ENCODE results near the gene PLA2G4D. TPM values are rescaled to one million over a fixed set of nuclear protein-coding genes. Genes with fewer than 3 reads are reported as not detected.

PLA2G4D gene
- total and polyA plus RNA-seq, 2 experiments from 2014 or later = 0.07 to 0.15 TPM

- TF ChIP-seq ZNF462 (CRISPR knock-in tag; IDR thresholded peaks at IDR 0.05) = no peak
Observed at GRCh38 chr15:42123546-42123945, 29.2 kb upstream of the PLA2G4D start (continued).

- DNase-seq (ENCODE audit: low spot score) (no peak), ATAC-seq (no peak)
- Histone ChIP-seq H2AFZ (no peak overlapping the region), H3K79me2 (replicated peaks; ENCODE audit: insufficient read depth) (no peaks in the 10 kb centered on the region), H3F3A (replicated peaks; ENCODE audit: low read depth) (no peaks in the 10 kb centered on the region), H3K4me1 (ENCODE audit: insufficient read depth) (peaks cover 10% of the 10 kb centered on the region), H3K9me2 (ENCODE audit: insufficient read depth) (no peaks in the 10 kb centered on the region), H3K27ac (ENCODE audit: low read depth) (no peak overlapping the region), H3K27me3 (ENCODE audit: insufficient read depth) (no peaks in the 10 kb centered on the region), H3K4me2 (no peak overlapping the region), H3K36me3 (ENCODE audit: insufficient read depth) (no peaks in the 10 kb centered on the region), H4K20me1 (replicated peaks; ENCODE audit: insufficient read depth) (no peaks in the 10 kb centered on the region), H3K4me3 (no peak overlapping the region)
- H3K4me1 Mint-ChIP-seq = peaks cover 12% of the 10 kb centered on the region
- H3K36me3 Mint-ChIP-seq (ENCODE audit: low read depth) = no peaks in the 10 kb centered on the region
- H3K4me3 Mint-ChIP-seq = no peak overlapping the region
- peaks cover 3% of the 10 kb centered on the region; the same call in 1 of the 3 replicates for H3K9me3 Mint-ChIP-seq
- H3K27me3 Mint-ChIP-seq (ENCODE audit: insufficient read depth, low read depth, poor library complexity) = peaks cover 3% of the 10 kb centered on the region
- no peak overlapping the region for H3K27ac Mint-ChIP-seq
- TF ChIP-seq ETS1 (IDR thresholded peaks at IDR 0.05) (no peak), CTCF (conservative IDR thresholded peaks at IDR 0.05; ENCODE audit: low read depth in 2 of 2) (no peak), ZNF331 (CRISPR knock-in tag; IDR thresholded peaks at IDR 0.05; ENCODE audit: low read depth) (no peak), JUNB (IDR thresholded peaks at IDR 0.05; ENCODE audit: unreplicated experiment) (no peak), NANOG (IDR thresholded peaks at IDR 0.05; ENCODE audit: borderline replicate concordance) (no peak), REST (IDR thresholded peaks at IDR 0.05; ENCODE audit: unreplicated experiment) (no peak), ZNF114 (CRISPR knock-in tag; IDR thresholded peaks at IDR 0.05) (no peak)
Observed at GRCh38 chr15:42121682-42122081, 27.3 kb upstream of the PLA2G4D start.
